Stimulated activated naive CD8-positive, alpha-beta T cell treated with anti-CD3 and anti-CD28 coated beads, Interleukin-15, Interleukin-2, amounts not matched to agents 100 ng/mL and 50 ng/mL, for 24 hours (primary cell): ENCODE measurements around the gene ERAL1.
"Not testable (repeated sequence)": the region's sequence is repeated elsewhere in the genome, so short reads cannot be mapped to it uniquely, and the experiment has no call there.

ENCODE experiments used
- H3K27ac Mint-ChIP-seq: one replicate; pipeline ENCODE4 v1.8.0; 2021; ENCODE audit warnings: mild to moderate bottlenecking, mixed read lengths
- H3K27me3 Mint-ChIP-seq: one replicate; pipeline ENCODE4 v1.8.0; 2021; ENCODE audit warnings: mixed read lengths
- H3K36me3 Mint-ChIP-seq: one replicate; pipeline ENCODE4 v1.8.0; 2021; ENCODE audit warnings: low read depth, mixed read lengths
- H3K4me1 Mint-ChIP-seq: one replicate; pipeline ENCODE4 v1.8.0; 2021; ENCODE audit warnings: low read depth, mixed read lengths
- H3K4me3 Mint-ChIP-seq: one replicate; pipeline ENCODE4 v1.8.0; 2021; ENCODE audit warnings: mild to moderate bottlenecking, mixed read lengths
- H3K9me3 Mint-ChIP-seq: one replicate; pipeline ENCODE4 v1.8.0; 2021; ENCODE audit warnings: mixed read lengths

The ERAL1 gene

DNA sequence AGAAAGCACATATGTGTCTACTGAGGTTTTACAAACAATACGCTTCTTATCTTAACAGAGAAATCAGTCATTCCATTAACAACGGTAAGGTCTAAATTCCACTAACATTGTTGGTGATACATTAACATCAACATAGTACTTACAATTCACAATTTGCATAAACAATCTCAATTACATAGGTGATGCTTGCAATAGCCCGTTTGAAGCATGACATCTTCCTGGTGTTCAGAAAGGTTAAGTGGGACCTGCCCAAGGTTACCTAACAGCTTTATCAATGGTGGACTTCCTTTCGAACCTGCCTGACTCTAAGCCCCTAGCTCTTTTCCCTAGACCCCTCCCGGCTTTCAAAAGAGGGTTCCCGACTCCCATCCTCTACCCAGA is 12.9 kb upstream of the ERAL1 start:
- Mint-ChIP-seq H3K4me3 (peak overlapping the region; percentile 95), H3K27me3 (no peaks in the 10 kb centered on the region), H3K4me1 (peaks cover 36% of the 10 kb centered on the region), H3K9me3 (no peaks in the 10 kb centered on the region), H3K36me3 (peaks cover 3% of the 10 kb centered on the region), H3K27ac (peak overlapping the region; percentile 95)

DNA sequence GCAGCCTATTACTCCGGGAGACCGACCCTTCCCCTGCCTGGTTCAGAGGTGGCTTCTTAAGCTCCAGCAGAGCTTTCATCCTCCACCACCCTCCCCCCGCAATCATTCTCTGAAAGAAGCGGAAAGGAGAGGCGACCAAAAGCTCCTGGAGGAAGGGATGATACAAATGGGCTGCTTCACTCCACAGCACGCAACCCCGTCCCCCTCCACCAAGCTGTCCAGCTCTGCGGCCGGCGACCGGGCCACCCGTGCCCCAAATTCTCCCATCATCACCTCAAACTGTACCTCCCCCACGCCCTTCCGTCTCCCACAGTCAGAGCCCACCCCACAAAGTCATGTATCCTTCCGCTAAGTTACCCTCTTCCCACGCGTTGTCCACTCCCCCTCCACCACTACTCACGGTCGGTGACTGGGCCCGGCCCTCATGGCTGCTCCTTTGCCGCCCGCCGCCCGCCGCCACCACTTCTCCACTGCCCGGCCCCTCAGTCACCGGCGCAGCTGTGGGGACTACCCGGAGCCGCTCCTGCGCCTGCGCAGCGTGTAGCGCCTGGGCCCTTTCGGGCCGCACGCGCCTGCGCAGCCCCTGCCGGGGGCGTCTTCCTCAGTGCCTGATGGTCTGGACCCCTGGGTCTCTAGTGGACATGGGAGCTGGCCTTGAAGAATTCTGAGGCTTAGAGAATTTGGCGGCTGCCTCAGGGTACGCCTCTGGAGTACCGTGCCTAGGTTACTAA is 12.4 kb upstream of the ERAL1 start, which contains the start of gene FAM222B:
TSS of gene FAM222B (minus strand) at position 509 of the 731 bp plus-strand sequence. CDS start 76,123 bp downstream, outside the sequence.
- H3K27me3 Mint-ChIP-seq, result no peaks in the 10 kb centered on the region
- peak within 1 kb of the TSS; percentile 95 for H3K27ac Mint-ChIP-seq
- H3K4me3 Mint-ChIP-seq, result peak within 1 kb of the TSS; percentile 95
- H3K36me3 Mint-ChIP-seq, result peaks cover 3% of the 10 kb centered on the region
- H3K4me1 Mint-ChIP-seq, result peaks cover 36% of the 10 kb centered on the region
- no peaks in the 10 kb centered on the region for H3K9me3 Mint-ChIP-seq

DNA sequence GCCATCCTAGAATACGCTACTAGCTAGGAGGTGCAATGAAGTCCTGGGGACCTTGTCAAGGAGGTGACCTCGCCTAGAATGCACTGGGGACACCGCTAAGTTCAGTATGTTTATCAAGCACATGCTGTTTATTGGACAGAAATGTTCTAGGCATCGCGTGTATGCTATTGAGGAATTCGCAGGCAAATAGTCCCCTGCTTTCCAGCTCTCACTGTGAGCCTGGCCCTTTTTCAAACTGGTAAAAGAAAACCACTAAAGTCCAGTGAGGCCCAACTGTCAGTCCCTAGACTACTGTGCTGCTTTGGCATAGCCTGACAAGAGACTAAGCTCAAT is 11.0 kb upstream of the ERAL1 start:
- peak overlapping the region; percentile 51 for H3K4me3 Mint-ChIP-seq
- H3K4me1 Mint-ChIP-seq, result peaks cover 34% of the 10 kb centered on the region
- no peaks in the 10 kb centered on the region for H3K9me3 Mint-ChIP-seq
- H3K36me3 Mint-ChIP-seq, result peaks cover 3% of the 10 kb centered on the region
- peak overlapping the region; percentile 41 for H3K27ac Mint-ChIP-seq
- no peaks in the 10 kb centered on the region for H3K27me3 Mint-ChIP-seq

DNA sequence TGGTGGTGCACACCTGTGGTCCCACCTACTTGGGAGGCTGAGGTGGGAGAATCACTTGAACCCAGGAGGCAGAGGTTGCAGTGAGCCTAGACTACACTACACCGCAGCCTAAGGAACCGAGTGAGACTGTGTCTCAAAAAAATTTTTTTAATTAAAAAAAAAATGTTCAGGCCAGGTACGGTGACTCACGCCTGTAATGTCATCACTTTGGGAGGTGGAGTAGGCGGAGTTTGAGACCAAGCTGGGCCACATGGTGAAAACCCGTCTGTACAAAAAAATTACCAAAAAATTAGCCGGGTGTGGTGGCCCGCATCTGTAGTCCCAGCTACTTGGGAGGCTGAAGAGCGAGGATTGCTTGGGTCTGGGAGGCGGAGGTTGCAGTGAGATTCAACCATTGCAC is 8.6 kb upstream of the ERAL1 start:
- H3K36me3 Mint-ChIP-seq, result no peaks in the 10 kb centered on the region
- H3K4me3 Mint-ChIP-seq, result no peak overlapping the region
- H3K27ac Mint-ChIP-seq, result no peak overlapping the region
- H3K9me3 Mint-ChIP-seq, result no peaks in the 10 kb centered on the region
- peaks cover 20% of the 10 kb centered on the region for H3K4me1 Mint-ChIP-seq
- H3K27me3 Mint-ChIP-seq, result no peaks in the 10 kb centered on the region

DNA sequence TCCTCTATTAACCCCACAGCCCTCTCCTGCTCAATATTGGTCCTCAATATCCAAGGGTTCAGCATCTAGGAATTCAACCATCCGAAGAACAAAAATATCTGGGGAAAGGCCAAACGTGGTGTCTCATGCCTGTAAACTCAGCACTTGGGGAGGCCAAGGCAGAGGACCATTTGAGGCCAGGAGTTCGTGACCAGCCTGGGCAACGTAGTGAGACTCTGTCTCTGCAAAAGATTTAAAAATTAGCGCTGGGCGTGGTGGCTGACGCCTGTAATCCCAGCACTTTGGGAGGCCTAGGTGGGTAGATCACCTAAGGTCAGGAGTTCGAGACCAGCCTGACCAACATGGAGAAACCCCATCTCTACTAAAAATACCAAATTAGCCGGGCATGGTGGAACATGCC is 8.1 kb upstream of the ERAL1 start:
- not testable (repeated sequence) for H3K4me3 Mint-ChIP-seq, H3K27me3 Mint-ChIP-seq, H3K9me3 Mint-ChIP-seq, H3K36me3 Mint-ChIP-seq, H3K27ac Mint-ChIP-seq
- H3K4me1 Mint-ChIP-seq, result peaks cover 17% of the 10 kb centered on the region

DNA sequence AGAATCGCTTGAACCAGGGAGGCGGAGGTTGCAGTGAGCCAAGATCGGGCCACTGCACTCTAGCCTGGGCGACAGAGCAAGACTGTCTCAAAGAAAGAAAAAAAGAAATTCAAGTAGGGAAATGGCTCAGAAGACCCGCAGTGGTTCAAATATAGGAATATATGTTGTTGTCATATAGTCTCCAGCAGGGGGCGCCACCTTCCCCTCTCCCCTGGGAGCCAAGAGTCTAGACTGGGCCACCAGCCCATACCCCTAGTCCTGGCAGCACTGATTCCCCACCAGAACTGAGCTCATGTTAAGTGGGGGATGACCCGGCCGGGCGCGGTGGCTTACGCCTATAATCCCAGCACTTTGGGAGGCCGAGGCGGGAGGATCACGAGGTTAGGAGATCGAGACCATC is 6.1 kb upstream of the ERAL1 start:
- not testable (repeated sequence) for H3K9me3 Mint-ChIP-seq, H3K27ac Mint-ChIP-seq, H3K27me3 Mint-ChIP-seq, H3K36me3 Mint-ChIP-seq, H3K4me3 Mint-ChIP-seq, H3K4me1 Mint-ChIP-seq

DNA sequence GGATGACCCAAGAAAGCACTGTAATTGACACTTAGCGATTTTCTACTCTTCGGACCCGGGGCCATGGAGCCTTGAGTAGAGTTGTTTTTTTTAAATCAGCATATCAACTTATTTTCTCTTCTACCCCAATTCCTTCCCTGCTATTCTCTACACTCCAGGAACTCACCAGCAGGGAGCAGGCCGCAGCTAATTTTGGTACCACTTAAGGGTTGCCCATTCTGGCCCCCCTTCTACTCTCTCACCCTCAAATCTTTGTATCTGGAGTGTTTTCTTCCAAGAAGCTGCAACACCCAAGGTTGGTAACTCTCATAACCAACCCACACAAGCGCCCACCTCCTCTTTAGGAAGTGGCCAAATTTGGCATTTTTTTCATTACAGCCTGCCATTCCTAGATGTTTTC is 5.5 kb upstream of the ERAL1 start:
- no peaks in the 10 kb centered on the region for H3K36me3 Mint-ChIP-seq
- H3K27me3 Mint-ChIP-seq, result no peaks in the 10 kb centered on the region
- no peaks in the 10 kb centered on the region for H3K9me3 Mint-ChIP-seq
- peaks cover 7% of the 10 kb centered on the region for H3K4me1 Mint-ChIP-seq
- no peak overlapping the region for H3K27ac Mint-ChIP-seq
- H3K4me3 Mint-ChIP-seq, result no peak overlapping the region

DNA sequence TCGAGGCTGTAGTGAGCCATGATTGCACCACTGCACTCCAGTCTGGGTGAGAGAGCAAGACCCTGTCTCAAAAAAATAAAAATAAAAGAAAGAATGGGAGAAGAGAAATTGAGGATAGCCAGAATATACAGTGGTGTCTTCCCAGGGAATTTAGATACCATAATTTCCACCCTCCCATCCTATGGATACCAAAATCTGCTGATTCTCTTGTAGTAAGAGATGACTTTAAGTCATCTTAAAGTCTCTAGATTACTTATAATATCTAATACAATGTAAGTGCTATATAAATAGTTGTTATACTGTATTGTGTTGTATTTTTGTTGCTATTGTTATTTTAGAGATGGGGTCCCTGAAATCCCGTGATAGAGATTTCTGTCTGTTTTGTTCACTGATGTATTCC is 1.5 kb upstream of the ERAL1 start:
- Mint-ChIP-seq H3K4me3 (peak overlapping the region; percentile 26), H3K36me3 (peaks cover 11% of the 10 kb centered on the region), H3K27me3 (no peaks in the 10 kb centered on the region), H3K27ac (no peak overlapping the region), H3K9me3 (no peaks in the 10 kb centered on the region), H3K4me1 (peaks cover 32% of the 10 kb centered on the region)

DNA sequence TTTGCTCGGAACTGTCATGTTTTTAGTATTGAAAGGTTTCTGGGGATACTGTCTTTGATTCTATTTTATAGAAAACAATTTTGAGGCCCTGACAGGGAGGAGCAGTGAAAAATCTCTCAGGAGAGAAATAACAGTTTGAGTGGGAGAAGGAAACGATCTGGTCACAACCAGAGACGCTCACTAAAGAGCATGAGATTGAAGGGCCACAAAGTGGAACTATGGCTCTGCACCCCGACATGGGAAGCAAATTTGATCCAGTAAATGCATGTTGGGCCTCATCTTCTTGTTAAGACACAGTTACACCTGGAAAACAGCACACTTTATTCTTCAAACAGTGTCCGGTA is 492 bp downstream of the ERAL1 start:
- H3K4me3 Mint-ChIP-seq, result peak overlapping the region; percentile 88

DNA sequence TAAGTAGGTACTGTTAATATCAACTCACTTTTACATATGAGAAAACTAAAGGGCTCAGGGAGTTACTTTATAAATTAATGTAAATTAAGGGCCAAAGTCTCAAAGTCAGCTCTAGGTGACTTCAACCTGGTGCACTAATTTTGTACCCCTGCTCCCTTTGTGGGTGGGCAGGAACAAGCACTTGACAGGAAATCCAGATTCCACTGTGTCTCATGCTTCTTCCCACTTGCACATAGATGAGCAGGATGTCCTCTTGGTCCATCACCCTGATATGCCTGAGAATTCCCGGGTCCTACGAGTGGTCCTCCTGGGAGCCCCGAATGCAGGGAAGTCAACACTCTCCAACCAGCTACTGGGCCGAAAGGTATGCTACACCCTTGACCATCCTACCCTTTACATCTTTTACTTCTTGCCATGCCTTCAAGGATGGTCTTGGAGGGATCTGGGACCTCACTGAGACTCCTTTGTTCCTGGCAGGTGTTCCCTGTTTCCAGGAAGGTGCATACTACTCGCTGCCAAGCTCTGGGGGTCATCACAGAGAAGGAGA is 1.3 kb downstream of the ERAL1 start:
- Mint-ChIP-seq H3K4me1 (peaks cover 31% of the 10 kb centered on the region), H3K27ac (peak overlapping the region; percentile 94), H3K4me3 (peak overlapping the region; percentile 88), H3K27me3 (no peaks in the 10 kb centered on the region), H3K36me3 (peaks cover 26% of the 10 kb centered on the region), H3K9me3 (no peaks in the 10 kb centered on the region)

More for the DNA sequence above, 492 bp downstream of the ERAL1 start:
- Mint-ChIP-seq H3K9me3 (no peaks in the 10 kb centered on the region), H3K27me3 (no peaks in the 10 kb centered on the region), H3K27ac (peak overlapping the region; percentile 94), H3K36me3 (peaks cover 23% of the 10 kb centered on the region), H3K4me1 (peaks cover 31% of the 10 kb centered on the region)

DNA sequence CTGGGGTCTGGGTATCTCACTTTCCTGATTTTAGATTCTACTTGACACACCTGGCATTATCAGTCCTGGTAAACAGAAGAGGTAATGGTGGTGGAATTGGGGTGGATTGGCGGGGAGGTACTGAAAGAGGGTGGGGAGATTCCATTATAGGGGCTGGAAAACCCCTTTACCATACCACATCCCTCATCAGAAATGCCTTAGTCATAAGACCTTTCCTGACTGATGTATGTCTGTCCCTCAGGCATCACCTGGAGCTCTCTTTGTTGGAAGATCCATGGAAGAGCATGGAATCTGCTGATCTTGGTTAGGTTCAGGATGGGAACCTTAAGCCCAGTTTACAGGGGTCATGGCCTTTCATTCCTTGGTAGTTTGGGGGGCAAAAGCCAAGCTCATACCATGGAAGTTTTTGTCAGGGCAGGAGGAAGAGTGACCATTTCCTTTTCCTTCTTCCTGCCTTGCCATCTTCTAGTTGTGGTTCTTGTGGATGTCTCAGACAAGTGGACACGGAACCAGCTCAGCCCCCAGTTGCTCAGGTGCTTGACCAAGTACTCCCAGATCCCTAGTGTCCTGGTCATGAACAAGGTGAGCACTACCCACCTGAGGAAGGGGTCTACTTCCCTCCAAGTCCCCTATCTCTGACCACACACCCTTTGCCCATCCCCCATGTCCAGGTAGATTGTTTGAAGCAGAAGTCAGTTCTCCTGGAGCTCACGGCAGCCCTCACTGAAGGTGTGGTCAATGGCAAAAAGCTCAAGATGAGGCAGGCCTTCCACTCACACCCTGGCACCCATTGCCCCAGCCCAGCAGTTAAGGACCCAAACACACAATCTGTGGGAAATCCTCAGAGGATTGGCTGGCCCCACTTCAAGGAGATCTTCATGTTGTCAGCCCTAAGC is 3.3 kb downstream of the ERAL1 start:
- Mint-ChIP-seq H3K27ac (peak overlapping the region; percentile 86), H3K9me3 (no peaks in the 10 kb centered on the region), H3K36me3 (peaks cover 33% of the 10 kb centered on the region), H3K4me1 (peaks cover 31% of the 10 kb centered on the region), H3K4me3 (peak overlapping the region; percentile 21), H3K27me3 (no peaks in the 10 kb centered on the region)

DNA sequence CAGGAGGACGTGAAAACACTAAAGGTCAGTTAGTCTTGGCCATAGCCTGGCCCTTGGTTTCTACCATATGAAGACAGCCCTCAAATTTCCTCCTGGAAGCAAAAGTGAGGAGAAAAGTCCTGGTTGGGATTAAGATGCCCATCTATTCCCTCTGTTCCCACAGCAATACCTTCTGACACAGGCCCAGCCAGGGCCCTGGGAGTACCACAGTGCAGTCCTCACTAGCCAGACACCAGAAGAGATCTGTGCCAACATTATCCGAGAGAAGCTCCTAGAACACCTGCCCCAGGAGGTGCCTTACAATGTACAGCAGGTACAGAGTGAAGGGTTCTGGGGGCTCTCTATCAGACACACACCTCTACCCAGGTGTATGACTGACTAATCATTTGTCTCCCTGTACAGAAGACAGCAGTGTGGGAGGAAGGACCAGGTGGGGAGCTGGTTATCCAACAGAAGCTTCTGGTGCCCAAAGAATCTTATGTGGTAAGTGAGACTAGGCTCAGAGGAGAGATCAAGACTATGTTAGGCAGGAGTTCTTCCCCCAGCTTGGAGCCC is 4.1 kb downstream of the ERAL1 start:
- peak overlapping the region; percentile 86 for H3K27ac Mint-ChIP-seq
- H3K9me3 Mint-ChIP-seq, result no peaks in the 10 kb centered on the region
- H3K36me3 Mint-ChIP-seq, result peaks cover 33% of the 10 kb centered on the region
- H3K4me3 Mint-ChIP-seq, result no peak overlapping the region
- peaks cover 28% of the 10 kb centered on the region for H3K4me1 Mint-ChIP-seq
- no peaks in the 10 kb centered on the region for H3K27me3 Mint-ChIP-seq

DNA sequence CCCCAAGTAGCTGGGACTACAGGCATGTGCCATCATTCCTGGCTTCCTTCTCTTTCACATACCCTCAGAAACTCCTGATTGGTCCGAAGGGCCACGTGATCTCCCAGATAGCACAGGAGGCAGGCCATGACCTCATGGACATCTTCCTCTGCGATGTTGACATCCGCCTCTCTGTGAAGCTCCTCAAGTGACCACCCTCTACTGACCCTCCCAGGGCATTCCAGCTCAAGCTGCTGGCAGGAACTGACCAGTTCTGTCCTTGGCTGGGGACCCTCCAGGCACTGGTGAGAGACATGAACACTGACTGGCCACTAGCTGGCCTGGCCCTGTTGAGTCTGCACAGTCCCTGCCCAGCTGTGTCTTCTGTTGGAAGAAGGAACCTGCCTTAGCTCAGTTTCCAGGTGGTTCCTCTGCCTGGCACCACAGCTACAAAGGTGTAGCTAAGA is 5.6 kb downstream of the ERAL1 start:
- Mint-ChIP-seq H3K4me3 (no peak overlapping the region), H3K4me1 (peaks cover 28% of the 10 kb centered on the region), H3K9me3 (no peaks in the 10 kb centered on the region), H3K27ac (no peak overlapping the region), H3K27me3 (no peaks in the 10 kb centered on the region), H3K36me3 (peaks cover 33% of the 10 kb centered on the region)

DNA sequence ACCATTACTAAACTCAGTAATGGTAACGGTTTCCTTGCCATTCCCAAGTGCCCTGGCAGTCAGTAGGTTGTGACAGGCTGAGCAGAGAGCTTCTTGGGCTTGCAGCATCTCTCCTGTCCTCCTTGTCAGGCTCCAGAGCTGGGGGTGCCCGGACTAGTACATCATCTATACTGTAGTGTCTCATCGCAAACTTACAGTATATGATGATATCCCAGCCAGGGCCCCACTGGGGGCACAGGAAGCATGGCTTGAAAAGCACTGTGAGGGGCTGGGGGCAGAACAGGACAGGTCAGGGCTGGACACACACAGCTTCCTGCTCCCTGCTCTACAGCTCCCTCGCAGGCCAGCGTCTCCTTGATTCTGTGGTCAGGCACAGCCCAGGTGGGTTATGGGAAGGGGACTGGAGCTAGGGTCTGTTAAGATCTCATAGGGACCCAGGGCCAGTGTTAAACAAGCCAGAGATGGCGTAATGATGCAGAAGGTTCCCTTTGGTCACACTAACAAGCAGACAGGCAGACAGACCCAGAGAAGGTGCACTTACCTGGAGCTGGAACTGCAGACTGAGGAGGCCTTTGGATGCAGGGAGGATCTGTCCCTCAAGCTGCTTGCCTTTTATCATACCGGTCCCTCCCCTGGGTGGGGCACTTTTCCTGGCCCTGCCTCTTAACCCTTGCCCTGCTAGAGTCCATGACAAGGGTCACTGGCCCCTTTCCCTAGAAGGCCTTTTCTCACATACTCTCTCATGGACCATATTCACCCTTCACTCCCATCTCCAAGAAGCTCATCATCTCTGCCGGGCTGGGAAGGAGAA is 6.8 kb downstream of the ERAL1 start:
- Mint-ChIP-seq H3K27me3 (no peaks in the 10 kb centered on the region), H3K36me3 (peaks cover 29% of the 10 kb centered on the region), H3K4me1 (peaks cover 26% of the 10 kb centered on the region), H3K27ac (no peak overlapping the region), H3K9me3 (no peaks in the 10 kb centered on the region), H3K4me3 (no peak overlapping the region)
